ENCODE measurements around the gene TSHZ1.

The TSHZ1 gene

DNA sequence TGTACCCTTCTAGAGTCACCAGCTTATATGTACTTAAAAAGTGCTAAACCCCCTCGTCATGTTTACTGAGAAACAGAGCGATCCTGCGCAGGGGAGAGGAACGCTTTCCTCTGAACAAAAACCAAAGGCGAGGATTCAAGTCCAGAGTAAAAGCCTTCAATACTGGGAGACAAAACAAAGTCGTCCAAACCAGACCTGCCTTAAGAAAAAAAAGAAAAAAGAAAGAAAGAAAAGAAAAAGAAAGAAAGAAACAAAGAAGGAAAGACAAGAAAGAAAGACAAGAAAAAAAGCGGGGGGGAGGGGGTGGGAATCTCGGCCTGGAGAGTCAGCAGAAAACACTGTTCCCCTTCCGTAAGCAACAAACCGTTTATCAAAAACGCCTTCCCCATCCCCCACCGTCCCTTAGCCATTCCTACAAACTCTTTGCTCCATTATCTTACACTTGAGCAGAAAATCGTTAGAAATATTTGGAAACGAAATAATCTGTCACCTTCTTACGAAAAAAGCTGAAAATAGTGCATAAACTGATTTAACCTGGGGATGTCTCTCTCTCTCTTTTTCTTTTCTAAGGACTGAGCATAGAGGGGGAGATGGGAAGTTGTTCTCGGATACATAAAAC, 5.0 kb upstream of the TSHZ1 start:
- DNase-seq: no peak
- in situ Hi-C loops (cut with HindIII; ENCODE audit: low pct_ligation_motif_present, low pct_unique_long_range_greater_than_20kb, low sequenced_read_pairs): no loop called here

DNA sequence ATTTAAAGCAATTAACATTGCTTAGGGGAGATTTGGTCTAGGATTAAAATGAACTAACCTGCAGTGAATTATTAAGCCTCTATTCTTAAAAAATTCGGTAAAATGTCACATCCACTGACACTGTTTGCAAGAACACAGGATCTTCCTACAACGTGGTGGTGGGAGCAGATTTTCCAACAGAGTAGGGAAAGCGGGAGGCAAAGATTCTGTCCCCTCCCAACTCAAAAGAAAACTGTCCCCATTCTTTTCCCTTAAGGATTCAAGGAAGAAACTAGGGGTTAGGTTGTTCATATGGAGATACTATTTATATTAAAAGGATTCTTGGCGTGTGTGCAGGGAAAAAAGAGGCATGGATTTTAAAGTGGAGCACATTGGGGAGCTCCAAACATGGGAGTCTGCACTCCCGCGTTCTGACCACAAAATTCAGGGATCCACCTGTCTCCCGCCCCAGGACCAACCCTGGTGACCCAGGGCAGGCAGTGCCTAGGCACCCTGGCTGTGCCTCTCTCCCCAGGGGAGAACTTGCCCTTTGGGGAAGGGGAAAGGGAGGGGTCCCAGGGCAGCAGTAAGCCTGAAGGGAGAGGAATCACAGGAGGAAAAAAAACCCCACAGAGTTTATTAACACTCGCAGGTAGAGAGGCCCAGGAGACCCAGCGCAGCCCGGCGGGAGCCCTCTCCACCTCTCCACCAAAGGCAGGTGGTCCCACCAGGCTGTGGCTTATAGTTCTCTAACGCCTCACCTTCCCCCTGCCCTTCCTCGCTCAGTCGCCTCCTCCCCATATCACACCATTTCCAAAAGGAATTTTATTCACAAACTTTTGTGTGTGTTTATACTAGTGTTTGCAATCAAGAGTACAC, 3.9 kb upstream of the TSHZ1 start:
- no peak for DNase-seq
- in situ Hi-C loops (cut with HindIII; ENCODE audit: low pct_ligation_motif_present, low pct_unique_long_range_greater_than_20kb, low sequenced_read_pairs): no loop called here

- in situ Hi-C loops (cut with HindIII; ENCODE audit: low pct_ligation_motif_present, low pct_unique_long_range_greater_than_20kb, low sequenced_read_pairs): no loop called here
- DNase-seq: peak; percentile 26
Measured at GRCh38 chr18:75207310-75208154, 3.1 kb upstream of the TSHZ1 start.

DNA sequence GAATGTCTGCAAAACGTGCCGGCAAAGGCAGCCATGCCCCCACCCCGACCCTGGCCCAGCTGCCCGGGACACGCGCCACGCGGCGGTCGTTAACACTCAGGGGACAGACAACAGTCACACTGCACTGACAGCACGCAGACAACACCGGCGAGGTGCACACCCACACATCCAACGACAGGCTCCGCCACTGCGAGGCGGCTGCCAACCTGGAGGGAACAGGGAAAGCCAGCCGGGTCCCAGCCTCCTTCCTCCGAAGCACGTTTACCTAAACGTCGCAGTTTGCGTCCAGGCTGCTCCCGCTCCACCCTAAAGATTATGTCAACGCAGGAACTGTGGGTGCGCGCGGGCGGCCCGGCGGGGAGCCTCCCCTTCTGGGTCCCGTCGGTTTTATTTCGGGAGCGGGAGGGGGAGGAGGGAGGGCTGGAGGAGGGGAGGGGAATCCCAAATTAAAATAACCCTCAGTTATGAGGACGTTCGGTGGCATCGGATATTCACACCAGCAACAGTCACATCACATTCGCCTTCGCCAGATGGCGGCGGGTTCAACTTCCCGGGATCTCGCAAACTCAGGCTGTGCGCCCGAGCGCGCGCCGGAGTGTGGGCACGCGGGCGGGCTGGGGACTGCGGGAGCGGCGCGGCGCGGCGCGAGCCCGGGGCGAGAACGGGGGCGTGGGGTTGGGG, 2.3 kb upstream of the TSHZ1 start:
- in situ Hi-C loops (cut with HindIII; ENCODE audit: low pct_ligation_motif_present, low pct_unique_long_range_greater_than_20kb, low sequenced_read_pairs): no loop called here
- peak; percentile 55 for DNase-seq

DNA sequence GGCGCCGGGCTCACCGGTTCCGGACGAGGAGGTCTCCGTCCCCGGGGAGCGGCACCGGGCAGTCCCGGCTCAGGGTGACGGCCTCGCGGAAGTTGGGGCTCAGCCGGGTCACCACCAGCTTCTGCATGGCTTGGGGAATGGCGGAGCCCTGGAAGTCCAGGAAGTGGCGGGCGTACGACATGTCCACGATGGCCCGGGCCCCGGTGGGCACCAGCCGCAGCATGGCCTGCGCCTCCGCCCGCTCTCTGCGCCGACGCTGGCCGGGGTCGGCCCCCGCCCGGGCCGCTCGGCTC, 1.8 kb upstream of the TSHZ1 start:
- DNase-seq: no peak
- in situ Hi-C loops (cut with HindIII; ENCODE audit: low pct_ligation_motif_present, low pct_unique_long_range_greater_than_20kb, low sequenced_read_pairs): no loop called here

DNA sequence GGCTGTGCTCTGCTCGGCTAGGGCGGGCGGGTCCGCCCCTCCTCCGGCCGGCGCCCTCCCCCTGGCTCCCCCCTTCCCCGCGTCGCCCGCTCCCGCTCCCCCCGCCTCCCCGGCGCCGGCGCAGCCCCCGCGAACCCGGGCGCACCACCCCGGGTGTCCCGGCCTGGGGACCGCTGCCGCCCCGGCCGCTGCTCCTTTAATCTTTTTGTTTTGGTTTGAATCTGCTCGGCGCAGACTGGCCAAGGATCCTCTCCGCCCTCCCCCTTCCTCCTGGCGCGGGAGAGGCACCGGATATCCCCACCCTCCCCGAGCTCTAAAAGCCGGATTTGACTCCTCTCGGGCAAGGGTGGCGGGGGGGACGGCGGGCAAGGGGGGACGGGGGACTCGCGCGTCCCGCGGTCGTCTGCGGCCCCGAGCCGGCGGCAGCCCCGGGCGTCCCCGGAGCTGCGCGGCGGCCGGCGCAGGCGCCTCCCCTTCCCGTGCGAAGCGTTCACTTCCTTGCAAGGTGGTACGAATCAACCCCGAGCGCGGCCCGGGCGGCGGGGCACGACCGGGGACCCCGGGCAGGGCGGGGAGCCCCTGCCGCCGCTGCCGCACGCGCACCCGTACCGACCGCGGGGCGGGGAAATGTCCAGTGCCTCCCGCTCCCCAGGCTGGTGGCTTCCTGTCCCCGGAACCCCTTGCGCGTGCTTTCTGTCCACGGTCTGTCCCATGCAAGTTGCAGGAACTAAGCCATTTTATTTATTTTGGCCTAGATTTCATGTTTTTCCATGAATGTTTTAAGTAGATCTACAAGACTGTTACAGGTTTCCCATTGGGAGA, 1.3 kb upstream of the TSHZ1 start, which contains the start of gene PTGR3:
Gene PTGR3 (minus strand): TSS at position 11 of the 822 bp plus-strand sequence. CDS start 81 bp downstream, outside the sequence.
- peak; percentile 77 for DNase-seq
- in situ Hi-C loops (cut with HindIII; ENCODE audit: low pct_ligation_motif_present, low pct_unique_long_range_greater_than_20kb, low sequenced_read_pairs): no loop called here

GRCh38 chr18:75209951-75210258, 692 bp upstream of the TSHZ1 start:
- peak; percentile 45 for DNase-seq
- in situ Hi-C loops (cut with HindIII; ENCODE audit: low pct_ligation_motif_present, low pct_unique_long_range_greater_than_20kb, low sequenced_read_pairs): no loop called here

- in situ Hi-C loops (cut with HindIII; ENCODE audit: low pct_ligation_motif_present, low pct_unique_long_range_greater_than_20kb, low sequenced_read_pairs): no loop called here
- peak; percentile 11 for DNase-seq
Measured at GRCh38 chr18:75211002-75211621, 515 bp downstream of the TSHZ1 start.

- in situ Hi-C loops (cut with HindIII; ENCODE audit: low pct_ligation_motif_present, low pct_unique_long_range_greater_than_20kb, low sequenced_read_pairs): no loop called here
- DNase-seq: no peak
Measured at GRCh38 chr18:75211626-75211952, 992 bp downstream of the TSHZ1 start.

DNA sequence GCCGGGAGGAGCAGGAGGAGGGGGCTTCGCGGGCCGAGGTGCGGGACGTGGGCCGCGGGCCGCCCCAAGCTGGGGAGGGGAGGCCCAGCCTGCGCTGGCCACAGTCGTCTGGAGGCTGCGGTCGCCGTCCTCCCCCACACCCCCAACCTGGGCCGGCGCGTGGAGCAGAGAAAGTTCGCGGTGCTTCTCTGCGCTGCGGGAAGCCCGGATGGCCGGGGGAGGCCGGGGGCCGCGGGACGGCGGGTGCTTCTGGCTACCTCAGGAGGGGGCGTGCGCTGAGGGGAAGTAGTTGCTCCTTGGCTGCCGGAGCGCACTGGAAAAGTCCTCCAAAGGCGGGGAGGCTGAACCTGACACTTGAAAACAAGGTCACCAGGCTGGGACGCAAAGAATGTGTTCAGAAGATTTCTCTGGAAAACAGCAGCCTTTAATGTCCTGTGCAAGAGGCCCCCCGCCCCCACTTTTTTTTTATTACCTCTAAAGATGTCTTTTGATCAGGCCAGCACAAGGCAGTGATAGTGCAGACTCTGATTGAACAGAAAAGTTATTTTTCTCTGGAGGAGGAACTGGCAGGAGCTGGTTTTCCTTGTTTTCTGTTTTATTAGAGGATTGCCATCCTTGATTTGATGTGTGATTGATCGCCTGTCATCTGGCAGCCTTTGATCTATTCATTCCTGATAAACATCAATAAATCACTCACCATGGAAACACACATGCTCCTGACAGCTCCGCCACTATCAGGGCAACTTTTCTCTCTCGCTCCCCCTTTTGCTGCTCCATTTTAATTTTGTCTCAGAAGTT, 1.6 kb downstream of the TSHZ1 start:
- peak; percentile 3 for DNase-seq
- in situ Hi-C loops (cut with HindIII; ENCODE audit: low pct_ligation_motif_present, low pct_unique_long_range_greater_than_20kb, low sequenced_read_pairs): no loop called here

DNA sequence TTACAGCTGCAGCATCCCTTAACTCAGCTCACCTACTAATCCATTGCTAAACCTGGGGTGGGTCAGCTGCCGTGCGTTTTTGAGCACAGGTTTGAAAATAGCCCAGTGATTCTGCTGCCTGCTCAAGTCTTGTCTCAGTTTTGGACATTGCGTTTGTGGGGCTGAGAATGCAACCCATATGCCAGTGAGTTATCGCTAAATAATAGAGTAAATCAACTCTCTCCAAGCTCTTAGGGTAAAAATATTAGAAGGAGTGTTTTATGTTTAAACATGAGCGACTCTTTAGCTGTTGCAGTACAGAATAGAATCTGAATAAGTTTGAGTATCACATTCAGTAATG, 2.1 kb downstream of the TSHZ1 start:
- no peak for DNase-seq
- in situ Hi-C loops (cut with HindIII; ENCODE audit: low pct_ligation_motif_present, low pct_unique_long_range_greater_than_20kb, low sequenced_read_pairs): no loop called here

- in situ Hi-C loops (cut with HindIII; ENCODE audit: low pct_ligation_motif_present, low pct_unique_long_range_greater_than_20kb, low sequenced_read_pairs): no loop called here
- no peak for DNase-seq
Measured at GRCh38 chr18:75213611-75214331, 3.2 kb downstream of the TSHZ1 start.

GRCh38 chr18:75214332-75214690, 3.7 kb downstream of the TSHZ1 start:
- in situ Hi-C loops (cut with HindIII; ENCODE audit: low pct_ligation_motif_present, low pct_unique_long_range_greater_than_20kb, low sequenced_read_pairs): no loop called here
- no peak for DNase-seq

GRCh38 chr18:75214766-75215510, 4.3 kb downstream of the TSHZ1 start:
- in situ Hi-C loops (cut with HindIII; ENCODE audit: low pct_ligation_motif_present, low pct_unique_long_range_greater_than_20kb, low sequenced_read_pairs): no loop called here

GRCh38 chr18:75215663-75216062, 5.1 kb downstream of the TSHZ1 start:
- no peak for DNase-seq
- in situ Hi-C loops (cut with HindIII; ENCODE audit: low pct_ligation_motif_present, low pct_unique_long_range_greater_than_20kb, low sequenced_read_pairs): no loop called here

More at GRCh38 chr18:75214766-75215510, 4.3 kb downstream of the TSHZ1 start:
- no peak for DNase-seq

- in situ Hi-C loops (cut with HindIII; ENCODE audit: low pct_ligation_motif_present, low pct_unique_long_range_greater_than_20kb, low sequenced_read_pairs): no loop called here
- no peak for DNase-seq
Measured at GRCh38 chr18:75216212-75216910, 5.8 kb downstream of the TSHZ1 start.
